Fibroblast of skin of left biceps (primary cell): ENCODE results near the gene IRAK3.
"Not testable (repeated sequence)": the region's sequence is repeated elsewhere in the genome, so short reads cannot be mapped to it uniquely, and the experiment has no call there.

Experiments
- DNase-seq, 2 experiments: peaks; one replicate each; pipeline ENCODE4 v3.0.0-alpha.2; 2013; ENCODE audit warnings: low read depth in 2 of 2

The IRAK3 gene

DNA sequence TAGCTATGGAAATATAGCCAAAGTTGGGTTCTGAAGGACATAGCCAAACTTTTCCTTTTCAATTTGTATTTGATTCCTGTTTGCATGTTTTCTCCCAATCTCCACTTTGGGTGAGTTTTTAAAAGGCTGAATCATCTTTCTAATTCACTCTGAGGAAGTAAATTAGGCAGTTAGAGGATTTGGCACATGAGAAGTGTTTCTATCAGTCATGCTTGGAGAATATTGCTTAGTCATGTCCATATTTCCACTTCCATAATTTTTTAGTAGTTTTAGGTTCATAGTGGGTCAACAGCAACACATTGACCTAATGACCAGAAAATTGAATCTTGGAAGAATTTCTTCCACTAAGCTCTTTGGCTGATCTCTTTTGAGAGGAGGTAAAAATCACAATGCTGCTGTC lies 21.8 kb downstream of the IRAK3 start:
- DNase-seq, result no peak

DNA sequence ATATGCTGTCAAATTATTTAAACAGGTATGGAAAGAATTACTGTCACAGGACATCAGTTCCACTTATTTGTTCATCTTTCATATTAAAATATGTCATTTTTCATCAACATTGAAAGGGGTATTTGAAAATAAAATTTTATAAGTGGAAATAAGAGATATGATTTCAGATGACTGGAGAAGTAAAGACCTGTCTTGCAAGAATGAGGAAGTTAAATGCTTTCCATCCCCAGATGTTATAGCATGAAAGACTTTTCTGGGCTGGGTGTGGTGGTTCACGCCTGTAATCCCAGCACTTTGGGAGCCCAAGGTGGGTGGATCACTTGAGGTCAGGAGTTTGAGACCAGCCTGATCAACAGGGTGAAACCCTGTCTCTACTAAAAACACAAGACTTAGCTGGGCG lies 22.6 kb downstream of the IRAK3 start:
- not testable (repeated sequence) for DNase-seq

- DNase-seq, result not testable (repeated sequence)
Measured at GRCh38 chr12:66213011-66213410, 24.0 kb downstream of the IRAK3 start.

- no peak for DNase-seq
Measured at GRCh38 chr12:66217342-66217917, 28.4 kb downstream of the IRAK3 start.

- DNase-seq, result no peak
Measured at GRCh38 chr12:66228462-66228861, 39.4 kb downstream of the IRAK3 start.

DNA sequence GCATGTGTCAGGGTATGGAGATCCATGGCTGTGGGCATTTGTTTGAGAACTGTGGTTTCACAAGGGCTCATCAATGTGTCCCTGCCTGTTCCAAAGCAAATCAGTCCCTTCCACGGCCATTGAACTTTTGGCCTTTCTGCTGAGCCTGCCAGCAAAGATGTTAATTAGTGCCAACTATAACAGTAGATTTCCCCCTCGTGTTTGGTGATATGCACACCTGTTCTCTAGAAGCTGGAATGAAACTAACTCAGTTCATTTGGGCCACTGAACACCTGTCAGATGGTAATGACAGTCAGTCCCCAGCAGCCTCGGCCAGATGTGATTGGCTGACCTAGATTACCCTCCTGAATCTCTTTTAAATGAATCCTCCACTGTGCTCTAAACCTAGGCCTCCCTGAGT lies 43.2 kb downstream of the IRAK3 start:
- no peak for DNase-seq

DNA sequence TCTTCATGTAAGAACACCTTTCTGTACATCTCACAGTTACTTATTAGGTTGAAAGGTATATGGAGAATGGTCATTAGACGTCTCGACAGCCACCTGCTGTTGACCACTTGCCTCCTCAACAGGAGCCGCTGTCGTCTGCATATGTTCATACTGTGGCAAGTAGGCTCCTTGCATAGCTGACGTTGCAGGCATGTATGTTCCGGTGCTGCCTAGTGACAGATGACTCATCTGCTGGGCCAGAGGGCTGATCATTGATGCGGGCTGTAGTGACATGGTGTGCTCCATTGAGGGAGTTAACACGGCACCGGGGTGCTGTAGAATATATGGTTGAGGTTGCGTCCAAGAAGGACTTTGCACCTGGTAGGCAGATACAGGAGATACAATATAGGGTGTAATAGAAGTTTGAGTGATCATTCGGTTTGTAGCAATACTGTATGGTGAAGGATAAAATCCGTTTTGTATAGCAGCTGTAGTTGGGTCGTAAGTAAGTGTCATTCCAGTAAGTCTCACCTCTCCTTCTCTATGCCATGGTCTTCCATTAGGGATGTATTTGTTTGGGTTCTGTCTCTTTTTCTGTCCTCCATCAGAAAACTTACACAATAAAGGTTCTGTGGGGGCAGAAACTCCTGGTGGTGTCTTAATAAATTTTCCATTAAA lies 45.2 kb downstream of the IRAK3 start:
- not testable (repeated sequence) for DNase-seq

GRCh38 chr12:66234773-66235625 lies 46.0 kb downstream of the IRAK3 start:
- peak; percentile 5 to 13 for DNase-seq

- DNase-seq, result no peak
Measured at GRCh38 chr12:66235626-66236281, 46.7 kb downstream of the IRAK3 start.

DNA sequence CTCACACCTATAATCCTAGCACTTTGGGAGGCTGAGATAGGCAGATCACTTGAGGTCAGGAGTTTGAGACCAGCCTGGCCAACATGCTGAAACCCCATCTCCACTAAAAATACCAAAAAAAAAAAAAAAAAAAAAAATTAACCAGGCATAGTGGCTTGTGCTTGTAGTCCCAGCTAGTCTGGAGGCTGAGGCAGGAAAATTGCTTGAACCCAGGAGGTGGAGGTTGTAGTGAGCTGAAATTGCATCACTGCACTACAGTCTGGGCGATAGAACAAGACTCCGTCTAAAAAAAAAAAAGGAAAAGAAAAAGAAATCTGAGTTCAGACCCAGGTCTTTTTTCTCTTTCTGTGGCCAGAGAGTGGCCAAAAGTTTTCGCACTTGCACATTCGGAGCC lies 47.3 kb downstream of the IRAK3 start:
- DNase-seq, result not testable (repeated sequence)

- DNase-seq, result no peak
Measured at GRCh38 chr12:66236969-66237368, 48.0 kb downstream of the IRAK3 start.

DNA sequence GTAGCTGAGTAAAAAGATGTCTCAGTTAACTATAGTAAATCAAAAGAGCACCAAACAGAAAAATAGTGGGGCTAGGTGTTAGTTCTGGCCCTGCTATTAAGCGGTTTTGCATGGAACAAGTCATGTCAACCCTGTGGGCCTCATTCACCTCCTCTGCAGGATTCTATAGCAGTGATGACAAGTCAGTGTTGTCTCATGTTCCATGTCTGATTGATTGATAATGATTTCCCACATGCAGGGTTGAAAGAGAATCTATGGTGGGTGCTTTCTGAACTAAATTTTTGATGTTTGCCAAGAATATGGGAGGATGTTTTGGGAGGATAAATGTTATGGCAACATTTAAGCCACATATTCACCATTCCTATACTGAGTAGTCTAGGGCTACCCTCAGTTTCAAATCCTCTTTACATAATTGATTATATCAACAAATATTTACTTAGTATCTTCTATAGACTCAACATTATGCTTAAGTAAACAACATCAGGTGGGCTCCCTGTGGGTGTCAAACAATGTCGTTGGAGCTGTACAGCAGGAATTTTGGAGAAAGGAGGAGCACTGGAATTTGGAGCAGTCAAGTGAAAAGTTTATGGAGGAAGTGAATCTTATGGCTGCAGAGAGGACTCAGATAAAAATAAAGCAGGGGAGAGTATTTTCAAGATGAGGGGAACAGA lies 48.6 kb downstream of the IRAK3 start:
- DNase-seq, result no peak

DNA sequence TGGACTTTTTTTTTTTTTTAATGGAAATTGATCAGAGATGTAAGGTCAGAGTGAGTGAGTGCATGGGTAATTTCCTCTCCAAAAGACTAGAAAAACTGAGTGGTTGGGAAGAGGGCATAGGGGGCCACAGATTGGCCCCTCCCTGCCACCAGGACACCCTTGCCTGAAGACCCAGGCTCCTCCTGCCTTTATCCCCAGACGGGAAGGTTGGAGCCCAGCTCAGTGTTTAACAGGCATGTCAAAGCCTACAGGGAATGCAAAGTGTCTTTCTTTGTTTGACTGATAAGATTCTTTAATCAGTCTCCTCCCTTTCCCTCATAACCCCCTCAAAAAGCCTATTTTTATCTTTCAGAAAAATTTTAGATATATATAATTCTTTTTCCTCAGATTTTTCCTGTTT lies 50.3 kb downstream of the IRAK3 start:
- DNase-seq, result no peak

DNA sequence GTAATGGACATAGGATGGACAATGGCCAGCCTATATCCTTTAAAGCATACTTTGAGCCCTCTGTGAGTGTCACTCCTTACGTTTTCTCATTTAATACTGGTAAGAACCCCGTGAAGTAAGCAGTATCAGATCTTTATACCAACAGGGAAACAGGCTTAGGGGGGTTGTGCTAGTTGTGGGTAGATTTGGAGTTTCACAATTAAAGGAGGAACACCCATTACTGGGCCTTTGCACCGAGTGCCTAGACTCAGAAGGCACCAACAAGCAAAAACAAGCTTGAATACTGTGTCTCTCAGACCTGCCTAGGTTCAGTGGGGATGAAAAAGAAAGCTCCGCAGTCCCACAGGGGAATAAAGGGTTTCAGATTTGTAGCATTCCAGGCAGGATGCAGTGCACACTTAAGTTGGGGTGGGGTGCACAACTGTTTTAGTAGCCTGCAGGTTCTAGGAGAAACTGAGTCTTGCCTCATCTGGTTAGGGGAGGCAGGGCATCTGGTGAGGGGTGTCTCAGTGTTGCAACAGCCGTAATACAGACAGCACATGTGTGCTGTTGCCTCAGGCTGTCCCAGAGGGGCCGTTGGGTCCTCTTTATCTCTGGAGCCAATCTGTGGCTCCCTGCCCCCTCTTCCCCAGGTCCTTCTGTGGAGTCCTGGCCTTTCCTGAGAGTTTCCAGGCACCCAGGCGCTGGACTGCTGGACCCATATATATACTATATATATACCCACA lies 51.2 kb downstream of the IRAK3 start:
- DNase-seq, result no peak

DNA sequence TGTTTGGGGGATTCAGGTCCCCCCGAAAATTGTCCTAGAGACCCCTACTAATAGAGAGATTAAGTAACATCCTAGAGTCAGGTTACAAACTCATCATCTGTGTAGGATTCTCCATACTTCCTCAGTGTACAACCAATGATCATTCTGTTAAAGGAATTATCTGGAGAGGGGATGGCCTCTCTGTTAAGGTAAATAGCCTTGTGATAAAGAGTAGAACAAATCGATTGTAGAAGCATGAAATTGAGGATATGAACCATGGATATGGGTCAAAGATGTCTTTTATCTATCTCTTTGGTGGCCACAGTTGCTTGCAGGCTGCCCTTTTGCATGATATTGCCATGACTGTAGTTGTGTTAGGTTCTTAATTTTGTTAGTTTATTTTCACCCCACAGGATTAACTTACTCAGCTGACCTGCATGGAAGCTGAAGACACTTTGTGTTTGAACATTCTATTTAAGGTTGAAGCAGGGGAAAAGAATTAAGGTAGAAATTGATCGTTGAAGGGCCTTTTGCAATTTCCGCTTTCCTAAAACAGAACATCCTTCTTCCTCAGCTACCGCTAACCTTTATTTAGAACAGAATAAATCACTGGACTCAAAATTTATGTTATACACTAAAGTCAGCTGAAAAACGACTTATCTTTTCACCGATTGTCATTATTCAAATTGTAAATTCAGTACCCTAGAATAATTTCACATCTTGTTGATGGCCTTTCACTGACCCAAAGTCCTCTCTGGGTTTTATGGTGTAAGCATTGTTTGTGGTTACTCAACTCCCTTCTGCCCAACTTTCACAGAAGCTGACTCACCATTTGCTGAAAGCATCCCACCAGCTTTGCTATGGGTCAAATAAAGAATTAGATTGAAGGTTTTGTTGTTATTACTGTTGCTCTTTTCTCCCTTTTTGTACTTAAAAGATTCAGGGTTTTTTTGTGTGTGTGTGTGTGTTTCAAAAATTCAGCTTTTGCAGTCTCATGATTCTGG lies 52.3 kb downstream of the IRAK3 start:
- DNase-seq, result peak; percentile 48 to 56

- no peak for DNase-seq
Measured at GRCh38 chr12:66242311-66242710, 53.3 kb downstream of the IRAK3 start.

DNA sequence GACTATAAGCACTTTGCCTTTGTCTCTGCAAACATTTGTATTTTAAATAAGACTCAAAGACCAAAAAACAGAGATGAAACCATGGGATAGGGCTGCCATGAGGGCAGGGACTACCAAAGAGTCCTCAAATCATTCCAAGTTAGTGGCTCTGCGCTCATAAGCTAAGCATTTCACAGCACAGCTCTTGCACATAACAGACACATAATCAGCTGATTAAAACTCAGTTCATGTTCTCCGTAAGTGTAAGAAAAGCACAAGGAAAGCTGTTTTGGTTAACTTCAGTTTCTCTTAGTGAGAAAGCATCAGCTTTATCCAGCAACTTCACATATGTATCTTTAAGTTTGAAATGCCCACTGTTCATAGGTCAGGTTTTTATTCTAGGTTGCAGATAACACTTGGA lies 54.9 kb downstream of the IRAK3 start:
- no peak for DNase-seq

GRCh38 chr12:66244446-66244845 lies 55.4 kb downstream of the IRAK3 start:
- DNase-seq, result no peak

DNA sequence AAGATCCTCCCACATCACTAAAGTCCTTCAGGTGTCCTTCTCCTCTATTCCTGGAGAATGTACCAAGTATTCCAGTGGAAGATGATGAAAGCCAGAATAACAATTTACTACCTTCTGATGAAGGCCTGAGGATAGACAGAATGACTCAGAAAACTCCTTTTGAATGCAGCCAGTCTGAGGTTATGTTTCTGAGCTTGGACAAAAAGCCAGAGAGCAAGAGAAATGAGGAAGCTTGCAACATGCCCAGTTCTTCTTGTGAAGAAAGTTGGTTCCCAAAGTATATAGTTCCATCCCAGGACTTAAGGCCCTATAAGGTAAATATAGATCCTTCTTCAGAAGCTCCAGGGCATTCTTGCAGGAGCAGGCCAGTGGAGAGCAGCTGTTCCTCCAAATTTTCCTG lies 58.7 kb downstream of the IRAK3 start:
- no peak for DNase-seq

DNA sequence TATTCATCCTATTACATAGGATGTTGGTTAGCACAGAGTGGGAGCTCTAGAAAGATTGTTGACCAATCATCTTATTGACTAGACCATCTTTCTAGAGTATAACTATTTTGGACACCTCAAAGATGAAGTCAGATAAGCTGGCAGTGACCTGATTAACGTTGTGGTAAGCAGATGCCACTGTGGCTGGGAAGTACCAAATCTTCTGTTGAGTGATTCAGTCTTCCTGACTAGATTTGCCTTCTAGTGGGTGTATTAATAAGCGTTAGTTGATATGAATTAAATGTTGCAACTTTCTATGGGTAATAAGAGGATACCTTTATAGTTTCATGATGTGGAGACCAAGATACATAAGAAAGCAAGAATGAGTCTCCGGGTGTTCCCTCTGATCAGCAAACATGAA lies 62.0 kb downstream of the IRAK3 start:
- no peak for DNase-seq
